ENCODE data around the gene TAF15. TPM values are rescaled to one million over a fixed set of nuclear protein-coding genes. Genes with fewer than 3 reads are reported as not detected.

Gene TAF15
- total and polyA plus RNA-seq, 3 donors from 2014 or later, result 133 to 185 (median 160) TPM

DNA sequence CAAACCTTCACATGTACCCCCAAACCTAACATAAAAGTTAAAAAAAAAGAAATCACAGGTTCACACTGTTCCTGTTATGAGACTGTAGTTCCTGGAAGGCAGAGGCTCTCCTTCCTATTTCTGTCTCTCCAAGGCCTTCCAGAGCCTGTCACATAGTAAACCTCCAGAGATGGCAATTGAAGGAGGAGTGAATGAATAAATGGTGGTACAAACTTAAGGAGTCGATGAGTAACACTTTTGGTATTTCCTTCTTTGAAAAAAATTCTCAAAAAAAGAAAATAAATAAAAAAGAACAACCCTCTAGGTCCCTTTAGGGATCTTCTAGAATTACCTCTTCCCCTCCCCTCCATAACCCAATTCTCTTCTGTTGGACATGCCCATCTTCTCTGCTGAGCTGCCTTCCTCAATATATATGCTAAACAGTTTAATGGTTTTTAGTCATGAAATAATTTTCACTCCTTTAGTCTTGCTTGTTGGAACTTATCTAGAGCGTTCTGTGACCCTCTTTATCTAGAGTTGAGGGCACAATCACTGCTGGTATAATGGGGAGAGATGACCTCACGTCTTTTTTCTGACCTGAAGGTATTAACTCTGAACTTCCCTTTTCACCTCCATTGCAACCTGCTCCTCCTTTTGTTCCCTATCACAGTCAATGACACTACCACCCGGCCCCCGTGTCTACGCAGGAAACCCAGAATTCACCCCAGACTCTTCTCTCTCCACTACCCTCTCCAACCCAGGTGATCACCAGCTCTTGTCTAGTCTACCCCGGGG is 1.7 kb upstream of the TAF15 start:
- Histone ChIP-seq H3K4me1 (peaks cover 15% of the 10 kb centered on the region), H3K9me3 (no peaks in the 10 kb centered on the region), H3K4me3 (no peak overlapping the region), H3K36me3 (ENCODE audit: low read depth, missing control alignments) (no peaks in the 10 kb centered on the region), H3K27me3 (no peaks in the 10 kb centered on the region), H3K27ac (no peak overlapping the region)
- DNase-seq, result no peak
- WGBS, 2 donors, result 59 to 67% methylated on average over 7 of the region's 7 CpGs
- TF ChIP-seq POLR2A (IDR thresholded peaks at IDR 0.05), result no peak
- TF ChIP-seq, protein P1, sequence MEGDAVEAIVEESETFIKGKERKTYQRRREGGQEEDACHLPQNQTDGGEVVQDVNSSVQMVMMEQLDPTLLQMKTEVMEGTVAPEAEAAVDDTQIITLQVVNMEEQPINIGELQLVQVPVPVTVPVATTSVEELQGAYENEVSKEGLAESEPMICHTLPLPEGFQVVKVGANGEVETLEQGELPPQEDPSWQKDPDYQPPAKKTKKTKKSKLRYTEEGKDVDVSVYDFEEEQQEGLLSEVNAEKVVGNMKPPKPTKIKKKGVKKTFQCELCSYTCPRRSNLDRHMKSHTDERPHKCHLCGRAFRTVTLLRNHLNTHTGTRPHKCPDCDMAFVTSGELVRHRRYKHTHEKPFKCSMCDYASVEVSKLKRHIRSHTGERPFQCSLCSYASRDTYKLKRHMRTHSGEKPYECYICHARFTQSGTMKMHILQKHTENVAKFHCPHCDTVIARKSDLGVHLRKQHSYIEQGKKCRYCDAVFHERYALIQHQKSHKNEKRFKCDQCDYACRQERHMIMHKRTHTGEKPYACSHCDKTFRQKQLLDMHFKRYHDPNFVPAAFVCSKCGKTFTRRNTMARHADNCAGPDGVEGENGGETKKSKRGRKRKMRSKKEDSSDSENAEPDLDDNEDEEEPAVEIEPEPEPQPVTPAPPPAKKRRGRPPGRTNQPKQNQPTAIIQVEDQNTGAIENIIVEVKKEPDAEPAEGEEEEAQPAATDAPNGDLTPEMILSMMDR (IDR thresholded peaks at IDR 0.05), result no peak
- intact Hi-C loops (cut with DNase I; ENCODE audit: low total_unique reads), result no loop called here

DNA sequence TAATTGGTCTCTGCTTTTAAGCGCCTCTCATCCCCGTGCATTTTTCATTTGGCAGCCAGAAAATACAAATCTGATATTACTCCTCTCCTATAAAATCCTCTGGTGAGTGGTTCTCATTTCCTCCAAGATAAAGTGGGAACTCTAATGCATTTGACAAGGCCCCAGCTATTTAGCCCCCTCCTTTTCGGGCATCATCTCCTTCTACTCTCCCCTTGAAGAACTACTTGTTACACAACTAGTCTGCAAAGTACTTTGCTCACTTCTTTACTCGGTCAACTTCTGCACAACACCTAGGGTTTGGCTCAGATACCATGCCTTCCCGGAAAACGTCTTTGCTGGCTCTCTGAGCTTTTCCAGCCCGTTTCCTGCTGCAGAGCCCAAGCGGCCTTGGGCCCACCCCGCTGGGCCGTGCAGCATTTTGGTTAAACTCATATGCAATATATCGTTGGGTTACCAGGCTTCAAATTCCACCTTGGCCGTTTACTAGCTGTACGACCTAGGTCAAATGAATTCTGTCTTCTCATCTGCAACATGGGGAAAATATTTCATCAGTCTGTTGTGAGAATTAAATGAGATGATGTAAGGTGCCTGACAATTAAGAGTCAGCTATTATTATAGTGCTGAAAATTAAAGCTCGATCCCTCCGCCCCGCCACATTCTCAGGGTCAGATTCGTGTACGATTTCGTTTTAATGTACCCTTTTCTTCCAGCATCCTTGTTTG is 883 bp upstream of the TAF15 start:
- WGBS, 2 donors, result 23 to 25% methylated on average over 19 of the region's 19 CpGs
- Histone ChIP-seq H3K27ac (peak overlapping the region; percentile 95 to 97), H3K9me3 (no peaks in the 10 kb centered on the region), H3K27me3 (no peaks in the 10 kb centered on the region), H3K4me3 (peak overlapping the region; percentile 90 to 93), H3K4me1 (peaks cover 19% of the 10 kb centered on the region), H3K36me3 (ENCODE audit: low read depth, missing control alignments) (no peaks in the 10 kb centered on the region)
- DNase-seq, result no peak
- intact Hi-C loops (cut with DNase I; ENCODE audit: low total_unique reads), result no loop called here
- TF ChIP-seq, protein P1 (IDR thresholded peaks at IDR 0.05), result no peak
- TF ChIP-seq POLR2A (IDR thresholded peaks at IDR 0.05), result no peak

DNA sequence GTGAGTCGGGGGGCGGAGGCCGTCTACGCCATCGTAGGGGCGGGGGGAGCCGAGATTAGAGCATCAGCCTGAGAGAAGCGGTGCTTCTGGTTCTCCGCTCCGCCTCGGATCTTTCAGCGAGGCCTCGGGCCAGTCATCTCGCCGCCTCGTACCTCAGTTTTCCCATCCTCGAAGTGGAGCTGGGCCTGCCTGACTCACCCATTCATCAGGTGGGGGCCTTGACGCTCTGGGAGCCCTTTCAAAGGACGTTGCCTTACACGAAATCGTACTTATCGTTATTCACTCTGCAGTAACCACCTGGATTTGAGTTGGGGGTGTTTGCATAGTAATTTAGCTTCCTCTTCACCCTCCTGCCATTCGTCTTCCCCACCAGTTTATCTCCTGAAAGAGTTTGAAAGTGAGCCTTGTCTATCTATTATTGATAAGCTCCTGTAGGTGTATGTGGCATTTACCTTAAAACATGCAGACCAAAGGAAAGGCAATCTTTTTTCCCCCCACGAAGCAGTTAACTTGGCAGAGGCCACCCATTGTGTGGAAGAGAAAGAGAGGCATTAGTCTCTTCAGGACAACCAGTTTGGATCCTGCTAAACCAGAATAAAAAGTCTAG is 674 bp downstream of the TAF15 start:
- Histone ChIP-seq H3K36me3 (ENCODE audit: low read depth, missing control alignments) (no peaks in the 10 kb centered on the region), H3K4me3 (peak overlapping the region; percentile 90 to 93), H3K27ac (peak overlapping the region; percentile 95 to 97), H3K4me1 (peaks cover 21% of the 10 kb centered on the region), H3K9me3 (no peaks in the 10 kb centered on the region), H3K27me3 (no peaks in the 10 kb centered on the region)
- TF ChIP-seq, protein P1 (IDR thresholded peaks at IDR 0.05), result no peak
- TF ChIP-seq POLR2A (IDR thresholded peaks at IDR 0.05), result no peak
- WGBS, 2 donors, result 0% methylated on average over 12 to 24 of the region's 24 CpGs
- no peak for DNase-seq
- intact Hi-C loops (cut with DNase I; ENCODE audit: low total_unique reads), result no loop called here

DNA sequence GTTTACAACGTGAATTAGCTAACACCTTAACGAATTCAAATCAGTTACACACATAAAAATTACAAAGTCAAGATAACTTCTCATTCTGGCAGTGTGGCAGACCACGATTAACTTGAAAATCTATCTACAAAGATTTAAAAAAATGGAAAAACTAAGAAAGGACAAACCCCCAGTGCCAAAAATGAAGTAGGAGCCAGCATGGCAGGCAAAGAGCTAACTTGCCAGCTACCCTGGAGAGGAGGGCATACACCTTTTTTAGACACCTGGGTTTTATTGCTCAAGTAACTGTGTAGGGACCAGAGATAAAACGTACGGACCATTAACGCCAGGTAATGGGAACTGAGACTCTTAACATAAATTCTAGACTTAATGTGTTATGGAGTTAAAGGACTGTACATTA is 2.5 kb downstream of the TAF15 start:
- TF ChIP-seq, protein P1 (IDR thresholded peaks at IDR 0.05), result no peak
- TF ChIP-seq POLR2A (IDR thresholded peaks at IDR 0.05), result no peak
- intact Hi-C loops (cut with DNase I; ENCODE audit: low total_unique reads), result no loop called here
- no peaks in the 10 kb centered on the region for H3K36me3 ChIP-seq (ENCODE audit: low read depth, missing control alignments)
- no peak overlapping the region for H3K27ac ChIP-seq
- no peaks in the 10 kb centered on the region for H3K27me3 ChIP-seq
- DNase-seq, result no peak
- peaks cover 24% of the 10 kb centered on the region for H3K4me1 ChIP-seq
- no peaks in the 10 kb centered on the region for H3K9me3 ChIP-seq
- 61 to 65% methylated on average over 6 of the region's 6 CpGs for WGBS, 2 donors
- H3K4me3 ChIP-seq, result no peak overlapping the region

Measured in testis (tissue), 3 donors.